Keratinocyte (primary cell): Measurements from ENCODE around the gene RALGAPA2. TPM values are rescaled to one million over a fixed set of nuclear protein-coding genes. Genes with fewer than 3 reads are reported as not detected.

Experiments used
- DNase-seq: peaks from one replicate; pipeline ENCODE4 v3.0.0-alpha.2; 2011; ENCODE audit warnings: low read depth, missing footprints, low spot score
- FAIRE-seq: peaks from 2 replicates; lab custom pipeline; 2011; peaks lifted over from hg19 to GRCh38; lab: Jason Lieb, UNC
- H2AFZ ChIP-seq: 2 replicates; pipeline ENCODE4 v1.6.0; 2012; ENCODE audit warnings: low read length, control low read depth, inconsistent platforms; ENCODE audit not compliant: control insufficient read depth
- H3K27ac ChIP-seq: 2 replicates; pipeline ENCODE4 v1.5.1; 2011; ENCODE audit warnings: low read length; ENCODE audit not compliant: control insufficient read depth, insufficient read depth
- H3K27me3 ChIP-seq: 3 replicates; pipeline ENCODE4 v1.6.0; 2011; ENCODE audit warnings: low read length; ENCODE audit not compliant: control insufficient read depth, insufficient read depth; ENCODE audit errors: extremely low read depth
- H3K36me3 ChIP-seq, 2 experiments: 2 replicates in 1 of 2; 3 replicates in 1 of 2; pipeline ENCODE4 v1.5.1; 2011; ENCODE audit warnings: low read length in 2 of 2, mild to moderate bottlenecking in 1 of 2; ENCODE audit not compliant: control insufficient read depth in 2 of 2, insufficient read depth in 2 of 2; ENCODE audit errors: extremely low read depth in 1 of 2
- H3K4me1 ChIP-seq: 3 replicates; pipeline ENCODE4 v1.5.1; 2011; ENCODE audit warnings: low read length; ENCODE audit not compliant: control insufficient read depth, insufficient read depth; ENCODE audit errors: extremely low read depth
- H3K4me2 ChIP-seq: 3 replicates; pipeline ENCODE4 v1.6.0; 2011; ENCODE audit warnings: low read depth, low read length; ENCODE audit not compliant: control insufficient read depth, insufficient read depth; ENCODE audit errors: extremely low read depth
- H3K4me3 ChIP-seq, 3 experiments: fragments of 200-600 bp in 1 of 3; sonication (generic) in 1 of 3; 2 replicates in 2 of 3; 3 replicates in 1 of 3; pipeline ENCODE4 v1.5.1; 2011 to 2016; ENCODE audit warnings: low read length in 3 of 3, mild to moderate bottlenecking in 3 of 3, control low read depth in 2 of 3, inconsistent platforms in 1 of 3, low read depth in 1 of 3, mixed read lengths in 1 of 3, mixed run types in 1 of 3, moderate library complexity in 1 of 3; ENCODE audit not compliant: control insufficient read depth in 2 of 3, insufficient read depth in 2 of 3; ENCODE audit errors: extremely low read depth in 1 of 3
- H3K79me2 ChIP-seq: 2 replicates; pipeline ENCODE4 v1.6.0; 2012; ENCODE audit warnings: low read length; ENCODE audit not compliant: control insufficient read depth, insufficient read depth
- H3K9ac ChIP-seq: 3 replicates; pipeline ENCODE4 v1.6.0; 2011; ENCODE audit warnings: low read length; ENCODE audit not compliant: control insufficient read depth, insufficient read depth; ENCODE audit errors: extremely low read depth
- H3K9me1 ChIP-seq: 3 replicates; pipeline ENCODE4 v1.6.0; 2011; ENCODE audit warnings: low read length; ENCODE audit not compliant: control insufficient read depth, insufficient read depth; ENCODE audit errors: extremely low read depth
- H3K9me3 ChIP-seq: 2 replicates; pipeline ENCODE4 v1.5.1; 2012; ENCODE audit warnings: low read depth, low read length; ENCODE audit not compliant: control insufficient read depth
- H4K20me1 ChIP-seq: 3 replicates; pipeline ENCODE4 v1.6.0; 2011; ENCODE audit warnings: low read length; ENCODE audit not compliant: control insufficient read depth, insufficient read depth; ENCODE audit errors: extremely low read depth
- EZH2 ChIP-seq: IDR thresholded peaks from one replicate; pipeline ENCODE4 v1.6.1; 2012; ENCODE audit warnings: inconsistent platforms, mild to moderate bottlenecking, low read length, moderate library complexity
- dilution Hi-C: fragments of 300-500 bp; cut with MboI; formaldehyde crosslinking; loops from one replicate; pipeline ENCODE4 v1.7.0; 2020; ENCODE audit warnings: low sequenced_read_pairs; ENCODE audit not compliant: extremely low pct_ligation_motif_present
- polyA plus RNA-seq, 5 experiments: library from polyadenylated mRNA; depleted of rRNA in 3 of 5; stranded (reverse) in 3 of 5; stranded (forward) in 1 of 5; unstranded in 1 of 5; fragments of >200 nt; gene quantifications; 1 replicate in 1 of 5; 2 replicates in 3 of 5; 3 replicates in 1 of 5; pipeline versions ENCODE4 v1.2.1 to v1.2.3, GENCODE V29; 2011 to 2012; ENCODE audit warnings: missing spikeins in 2 of 5, low read depth in 1 of 5, low replicate concordance in 1 of 5
- TF ChIP-seq, protein P1 (sequence below), 3 experiments: IDR thresholded peaks in 1 of 3; conservative IDR thresholded peaks in 1 of 3; optimal IDR thresholded peaks in 1 of 3; 2 replicates in 2 of 3; 3 replicates in 1 of 3; pipeline versions ENCODE3 to v1.5.1; 2011; ENCODE audit warnings: low read length in 3 of 3, mild to moderate bottlenecking in 3 of 3, moderate library complexity in 2 of 3, control low read depth in 1 of 3, inconsistent platforms in 1 of 3; ENCODE audit not compliant: insufficient read depth in 2 of 3; ENCODE audit errors: extremely low read depth in 1 of 3

RALGAPA2 gene
- polyA plus RNA-seq, 1 donor (not counting 4 experiments of a cell fraction or from before 2014, with no cell fraction given) = 3.2 TPM

GRCh38 chr20:20427227-20427864 lies 285.1 kb downstream of the RALGAPA2 start:
- Histone ChIP-seq H3K9me1 (no peaks in the 10 kb centered on the region), H3K79me2 (no peaks in the 10 kb centered on the region), H3K9ac (no peak overlapping the region), H3K27ac (no peak overlapping the region), H4K20me1 (no peaks in the 10 kb centered on the region), H3K4me2 (no peak overlapping the region), H3K9me3 (no peaks in the 10 kb centered on the region), H3K27me3 (no peaks in the 10 kb centered on the region), H2AFZ (no peak overlapping the region), H3K36me3 (no peaks in the 10 kb centered on the region), H3K4me1 (no peaks in the 10 kb centered on the region), H3K4me3 (no peak overlapping the region)
- dilution Hi-C loops = no loop called here
- no peak for DNase-seq
- no peak for FAIRE-seq
- TF ChIP-seq EZH2 = no peak
- TF ChIP-seq, protein P1, sequence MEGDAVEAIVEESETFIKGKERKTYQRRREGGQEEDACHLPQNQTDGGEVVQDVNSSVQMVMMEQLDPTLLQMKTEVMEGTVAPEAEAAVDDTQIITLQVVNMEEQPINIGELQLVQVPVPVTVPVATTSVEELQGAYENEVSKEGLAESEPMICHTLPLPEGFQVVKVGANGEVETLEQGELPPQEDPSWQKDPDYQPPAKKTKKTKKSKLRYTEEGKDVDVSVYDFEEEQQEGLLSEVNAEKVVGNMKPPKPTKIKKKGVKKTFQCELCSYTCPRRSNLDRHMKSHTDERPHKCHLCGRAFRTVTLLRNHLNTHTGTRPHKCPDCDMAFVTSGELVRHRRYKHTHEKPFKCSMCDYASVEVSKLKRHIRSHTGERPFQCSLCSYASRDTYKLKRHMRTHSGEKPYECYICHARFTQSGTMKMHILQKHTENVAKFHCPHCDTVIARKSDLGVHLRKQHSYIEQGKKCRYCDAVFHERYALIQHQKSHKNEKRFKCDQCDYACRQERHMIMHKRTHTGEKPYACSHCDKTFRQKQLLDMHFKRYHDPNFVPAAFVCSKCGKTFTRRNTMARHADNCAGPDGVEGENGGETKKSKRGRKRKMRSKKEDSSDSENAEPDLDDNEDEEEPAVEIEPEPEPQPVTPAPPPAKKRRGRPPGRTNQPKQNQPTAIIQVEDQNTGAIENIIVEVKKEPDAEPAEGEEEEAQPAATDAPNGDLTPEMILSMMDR (optimal IDR thresholded peaks at IDR 0.05 in 1 of 3, IDR thresholded peaks at IDR 0.05 in 1 of 3, conservative IDR thresholded peaks at IDR 0.05 in 1 of 3; ENCODE audit: extremely low read depth in 1 of 3, insufficient read depth in 2 of 3, low read length in 3 of 3) = no peak

DNA sequence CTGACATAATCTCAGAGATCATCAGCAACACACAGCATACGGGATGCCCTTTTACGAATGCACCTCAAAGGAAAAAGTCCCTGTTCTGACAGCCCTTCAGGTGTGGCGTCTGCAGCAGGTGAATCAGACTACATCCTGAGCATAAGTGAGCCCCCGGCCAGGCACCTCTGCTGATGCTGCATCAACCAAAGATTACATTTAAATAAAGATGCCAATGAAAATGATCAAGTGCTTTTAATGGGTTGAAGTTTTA lies 285.9 kb downstream of the RALGAPA2 start:
- no peak overlapping the region for H3K9ac ChIP-seq
- H3K27ac ChIP-seq = no peak overlapping the region
- no peak for DNase-seq
- no peaks in the 10 kb centered on the region for H3K4me1 ChIP-seq
- H3K9me3 ChIP-seq = no peaks in the 10 kb centered on the region
- no peaks in the 10 kb centered on the region for H3K79me2 ChIP-seq
- no peak overlapping the region for H3K4me2 ChIP-seq
- H3K4me3 ChIP-seq = no peak overlapping the region
- dilution Hi-C loops = no loop called here
- no peaks in the 10 kb centered on the region for H3K27me3 ChIP-seq
- TF ChIP-seq, protein P1 (optimal IDR thresholded peaks at IDR 0.05 in 1 of 3, IDR thresholded peaks at IDR 0.05 in 1 of 3, conservative IDR thresholded peaks at IDR 0.05 in 1 of 3; ENCODE audit: extremely low read depth in 1 of 3, insufficient read depth in 2 of 3, low read length in 3 of 3) = no peak
- TF ChIP-seq EZH2 = no peak
- no peak for FAIRE-seq
- H3K9me1 ChIP-seq = no peaks in the 10 kb centered on the region
- H4K20me1 ChIP-seq = no peaks in the 10 kb centered on the region
- H2AFZ ChIP-seq = no peak overlapping the region
- H3K36me3 ChIP-seq = no peaks in the 10 kb centered on the region
